Measurements from ENCODE around the gene LSAMP.

- TF ChIP-seq CTCF (IDR thresholded peaks at IDR 0.05; ENCODE audit: borderline replicate concordance, extremely low read depth, low read length, poor library complexity, severe bottlenecking) (no peak), EZH2 (IDR thresholded peaks at IDR 0.05; ENCODE audit: borderline replicate concordance, low read depth, low read length, severe bottlenecking) (no peak)
Measured at GRCh38 chr3:115918900-115919299, 526.4 kb downstream of the LSAMP start.

Data from DND-41 (cell line).